Hepatic stellate cell (primary cell): Measurements from ENCODE around the gene FAM236B.
"Not testable (repeated sequence)": the region's sequence is repeated elsewhere in the genome, so short reads cannot be mapped to it uniquely, and the experiment has no call there.

ENCODE experiments used
- DNase-seq: peaks from one replicate; pipeline ENCODE4 v3.0.0; 2011; ENCODE audit warnings: low spot score

FAM236B gene

GRCh38 chrX:72782560-72782959 is at the start of gene FAM236B:
FAM236B (minus strand) TSS chrX:72782660; CDS start chrX:72782560, 100 bp downstream.
- not testable (repeated sequence) for DNase-seq

- DNase-seq = not testable (repeated sequence)
Measured at GRCh38 chrX:72830701-72831100, 48.2 kb upstream of the FAM236B start.

- DNase-seq = not testable (repeated sequence)
Measured at GRCh38 chrX:72808110-72808509, 25.6 kb upstream of the FAM236B start, which contains the start of gene FAM236D. FAM236D (minus strand) TSS chrX:72808210; CDS start chrX:72808110, 100 bp downstream.

GRCh38 chrX:72790390-72790789 is 7.9 kb upstream of the FAM236B start:
- not testable (repeated sequence) for DNase-seq

- not testable (repeated sequence) for DNase-seq
Measured at GRCh38 chrX:72788142-72788541, 5.7 kb upstream of the FAM236B start.

- DNase-seq = not testable (repeated sequence)
Measured at GRCh38 chrX:72783964-72784363, 1.5 kb upstream of the FAM236B start.

GRCh38 chrX:72783365-72783936 is 991 bp upstream of the FAM236B start:
- not testable (repeated sequence) for DNase-seq

GRCh38 chrX:72778146-72778545 is 4.3 kb downstream of the FAM236B start:
- DNase-seq = not testable (repeated sequence)

- DNase-seq = not testable (repeated sequence)
Measured at GRCh38 chrX:72777467-72777790, 5.0 kb downstream of the FAM236B start.

GRCh38 chrX:72776653-72777466 is 5.6 kb downstream of the FAM236B start, which contains the start of gene DMRTC1B:
DMRTC1B (plus strand) TSS chrX:72776890; CDS start chrX:72845136, 68,246 bp downstream.
- DNase-seq = not testable (repeated sequence)

GRCh38 chrX:72760454-72760853 is 22.0 kb downstream of the FAM236B start:
- not testable (repeated sequence) for DNase-seq

GRCh38 chrX:72748545-72748944 is 33.9 kb downstream of the FAM236B start:
- not testable (repeated sequence) for DNase-seq

GRCh38 chrX:72745546-72745945 is 36.9 kb downstream of the FAM236B start:
- DNase-seq = not testable (repeated sequence)

GRCh38 chrX:72735561-72735960 is 46.9 kb downstream of the FAM236B start:
- DNase-seq = no peak

GRCh38 chrX:72733636-72734035 is 48.8 kb downstream of the FAM236B start:
- not testable (repeated sequence) for DNase-seq
